Duodenal mucosa (tissue), 2 donors: ENCODE data around the gene FAT2.

ENCODE experiments used
- H3K27ac ChIP-seq: one replicate; pipeline ENCODE4 v1.7.0; 2013; ENCODE audit warnings: low read depth, low read length
- H3K27me3 ChIP-seq, 2 donors: one replicate each; pipeline ENCODE4 v1.7.0; 2013; ENCODE audit warnings: low read length in 2 of 2, control low read depth in 1 of 2; ENCODE audit not compliant: insufficient read depth in 2 of 2, control insufficient read depth in 1 of 2
- H3K36me3 ChIP-seq, 2 donors: one replicate each; pipeline ENCODE4 v1.7.0; 2013; ENCODE audit warnings: low read length in 2 of 2, control low read depth in 1 of 2; ENCODE audit not compliant: insufficient read depth in 2 of 2, control insufficient read depth in 1 of 2
- H3K4me1 ChIP-seq, 2 donors: one replicate each; pipeline ENCODE4 v1.7.0; 2013; ENCODE audit warnings: low read length in 2 of 2, control low read depth in 1 of 2; ENCODE audit not compliant: insufficient read depth in 2 of 2, control insufficient read depth in 1 of 2
- H3K4me3 ChIP-seq, 2 donors: one replicate each; pipeline ENCODE4 v1.7.0; 2013; ENCODE audit warnings: low read length in 2 of 2, low read depth in 1 of 2
- H3K9ac ChIP-seq, 2 donors: one replicate each; pipeline ENCODE4 v1.7.0; 2013; ENCODE audit warnings: low read length in 2 of 2, low read depth in 1 of 2
- H3K9me3 ChIP-seq, 2 donors: one replicate each; pipeline ENCODE4 v1.7.0; 2013; ENCODE audit warnings: low read length in 2 of 2, control low read depth in 1 of 2; ENCODE audit not compliant: control insufficient read depth in 1 of 2

Gene FAT2

GRCh38 chr5:151571270-151572173 is 19.6 kb downstream of the FAT2 start:
- no peak overlapping the region for H3K27ac ChIP-seq
- no peak overlapping the region for H3K9ac ChIP-seq
- H3K36me3 ChIP-seq = no peaks in the 10 kb centered on the region
- H3K9me3 ChIP-seq = no peaks in the 10 kb centered on the region
- no peaks in the 10 kb centered on the region for H3K4me1 ChIP-seq
- H3K27me3 ChIP-seq = no peaks in the 10 kb centered on the region
- H3K4me3 ChIP-seq = no peak overlapping the region

- Histone ChIP-seq H3K4me1 (no peaks in the 10 kb centered on the region), H3K4me3 (no peak overlapping the region), H3K27ac (no peak overlapping the region), H3K9me3 (no peaks in the 10 kb centered on the region), H3K36me3 (no peaks in the 10 kb centered on the region), H3K9ac (no peak overlapping the region), H3K27me3 (no peaks in the 10 kb centered on the region)
Observed at GRCh38 chr5:151570512-151571269, 20.4 kb downstream of the FAT2 start.

- H3K27ac ChIP-seq = no peak overlapping the region
Observed at GRCh38 chr5:151570058-151570457, 21.1 kb downstream of the FAT2 start.

GRCh38 chr5:151569132-151570046 is 21.7 kb downstream of the FAT2 start:
- no peak overlapping the region for H3K9ac ChIP-seq
- no peak overlapping the region for H3K27ac ChIP-seq
- no peaks in the 10 kb centered on the region for H3K4me1 ChIP-seq
- H3K27me3 ChIP-seq = no peaks in the 10 kb centered on the region
- H3K4me3 ChIP-seq = no peak overlapping the region
- H3K36me3 ChIP-seq = no peaks in the 10 kb centered on the region
- no peaks in the 10 kb centered on the region for H3K9me3 ChIP-seq

More at GRCh38 chr5:151570058-151570457, 21.1 kb downstream of the FAT2 start:
- Histone ChIP-seq H3K4me3 (no peak overlapping the region), H3K27me3 (no peaks in the 10 kb centered on the region), H3K36me3 (no peaks in the 10 kb centered on the region), H3K9me3 (no peaks in the 10 kb centered on the region), H3K9ac (no peak overlapping the region), H3K4me1 (no peaks in the 10 kb centered on the region)

GRCh38 chr5:151568036-151568435 is 23.1 kb downstream of the FAT2 start:
- no peak overlapping the region for H3K9ac ChIP-seq
- no peak overlapping the region for H3K4me3 ChIP-seq
- no peaks in the 10 kb centered on the region for H3K36me3 ChIP-seq
- no peaks in the 10 kb centered on the region for H3K27me3 ChIP-seq
- no peaks in the 10 kb centered on the region for H3K9me3 ChIP-seq
- no peaks in the 10 kb centered on the region for H3K4me1 ChIP-seq
- H3K27ac ChIP-seq = no peak overlapping the region

- Histone ChIP-seq H3K27me3 (no peaks in the 10 kb centered on the region), H3K4me1 (no peaks in the 10 kb centered on the region), H3K9me3 (no peaks in the 10 kb centered on the region), H3K27ac (no peak overlapping the region), H3K9ac (no peak overlapping the region), H3K36me3 (no peaks in the 10 kb centered on the region), H3K4me3 (no peak overlapping the region)
Observed at GRCh38 chr5:151565971-151566370, 25.2 kb downstream of the FAT2 start.

- no peak overlapping the region for H3K9ac ChIP-seq
- H3K27ac ChIP-seq = no peak overlapping the region
Observed at GRCh38 chr5:151562019-151562707, 29.0 kb downstream of the FAT2 start.

GRCh38 chr5:151557951-151558350 is 33.2 kb downstream of the FAT2 start:
- Histone ChIP-seq H3K9me3 (no peaks in the 10 kb centered on the region), H3K4me1 (no peaks in the 10 kb centered on the region), H3K27ac (no peak overlapping the region), H3K27me3 (no peaks in the 10 kb centered on the region), H3K9ac (no peak overlapping the region), H3K36me3 (no peaks in the 10 kb centered on the region), H3K4me3 (no peak overlapping the region)

More at GRCh38 chr5:151562019-151562707, 29.0 kb downstream of the FAT2 start:
- Histone ChIP-seq H3K36me3 (no peaks in the 10 kb centered on the region), H3K9me3 (no peaks in the 10 kb centered on the region), H3K4me3 (no peak overlapping the region), H3K27me3 (no peaks in the 10 kb centered on the region), H3K4me1 (no peaks in the 10 kb centered on the region)

GRCh38 chr5:151557466-151557865 is 33.7 kb downstream of the FAT2 start:
- H3K36me3 ChIP-seq = no peaks in the 10 kb centered on the region
- no peak overlapping the region for H3K4me3 ChIP-seq
- no peak overlapping the region for H3K27ac ChIP-seq
- no peaks in the 10 kb centered on the region for H3K4me1 ChIP-seq
- H3K9me3 ChIP-seq = no peaks in the 10 kb centered on the region
- no peak overlapping the region for H3K9ac ChIP-seq
- H3K27me3 ChIP-seq = no peaks in the 10 kb centered on the region
